ENCODE data around the gene SLCO1B3.
"Not testable (repeated sequence)": the region's sequence is repeated elsewhere in the genome, so short reads cannot be mapped to it uniquely, and the experiment has no call there.

Gene SLCO1B3

GRCh38 chr12:20810487-20810886 lies at the start of gene SLCO1B3:
Gene SLCO1B3, plus strand, starts transcription at chr12:20810705. Its CDS starts 5,034 bp downstream, at chr12:20815739.
- FAIRE-seq, result peak; percentile 84

GRCh38 chr12:20777420-20777819 lies 33.1 kb upstream of the SLCO1B3 start:
- no peak for FAIRE-seq

GRCh38 chr12:20778969-20779368 lies 31.5 kb upstream of the SLCO1B3 start:
- FAIRE-seq, result no peak

- FAIRE-seq, result not testable (repeated sequence)
Observed at GRCh38 chr12:20779971-20780370, 30.5 kb upstream of the SLCO1B3 start.

- FAIRE-seq, result not testable (repeated sequence)
Observed at GRCh38 chr12:20783796-20784357, 26.6 kb upstream of the SLCO1B3 start.

GRCh38 chr12:20792971-20793370 lies 17.5 kb upstream of the SLCO1B3 start:
- FAIRE-seq, result no peak

GRCh38 chr12:20798554-20798953 lies 12.0 kb upstream of the SLCO1B3 start:
- peak; percentile 82 for FAIRE-seq

GRCh38 chr12:20800160-20800559 lies 10.3 kb upstream of the SLCO1B3 start:
- no peak for FAIRE-seq

GRCh38 chr12:20801035-20801434 lies 9.5 kb upstream of the SLCO1B3 start:
- no peak for FAIRE-seq

GRCh38 chr12:20805921-20806320 lies 4.6 kb upstream of the SLCO1B3 start:
- FAIRE-seq, result no peak

- no peak for FAIRE-seq
Observed at GRCh38 chr12:20807192-20808080, 3.1 kb upstream of the SLCO1B3 start.

GRCh38 chr12:20808521-20808920 lies 2.0 kb upstream of the SLCO1B3 start:
- FAIRE-seq, result no peak

GRCh38 chr12:20815574-20815973 lies 5.1 kb downstream of the SLCO1B3 start:
- FAIRE-seq, result no peak

- no peak for FAIRE-seq
Observed at GRCh38 chr12:20822415-20822814, 11.9 kb downstream of the SLCO1B3 start.

GRCh38 chr12:20822925-20823324 lies 12.4 kb downstream of the SLCO1B3 start:
- no peak for FAIRE-seq

GRCh38 chr12:20829919-20830318 lies 19.4 kb downstream of the SLCO1B3 start:
- no peak for FAIRE-seq

GRCh38 chr12:20830456-20830855 lies 20.0 kb downstream of the SLCO1B3 start:
- FAIRE-seq, result no peak

GRCh38 chr12:20832911-20833310 lies 22.4 kb downstream of the SLCO1B3 start:
- no peak for FAIRE-seq

- FAIRE-seq, result no peak
Observed at GRCh38 chr12:20852649-20853048, 42.1 kb downstream of the SLCO1B3 start.

- no peak for FAIRE-seq
Observed at GRCh38 chr12:20863056-20863455, 52.6 kb downstream of the SLCO1B3 start.

GRCh38 chr12:20865873-20866272 lies 55.4 kb downstream of the SLCO1B3 start:
- no peak for FAIRE-seq

GRCh38 chr12:20868277-20868676 lies 57.8 kb downstream of the SLCO1B3 start:
- no peak for FAIRE-seq

GRCh38 chr12:20883288-20883687 lies 72.8 kb downstream of the SLCO1B3 start:
- no peak for FAIRE-seq

- FAIRE-seq, result no peak
Observed at GRCh38 chr12:20885116-20885515, 74.6 kb downstream of the SLCO1B3 start.

All from islet of Langerhans (tissue), 1 donor.